ENCODE results near the gene SREBF2.
"Not testable (repeated sequence)": the region's sequence is repeated elsewhere in the genome, so short reads cannot be mapped to it uniquely, and the experiment has no call there.

Gene SREBF2

DNA sequence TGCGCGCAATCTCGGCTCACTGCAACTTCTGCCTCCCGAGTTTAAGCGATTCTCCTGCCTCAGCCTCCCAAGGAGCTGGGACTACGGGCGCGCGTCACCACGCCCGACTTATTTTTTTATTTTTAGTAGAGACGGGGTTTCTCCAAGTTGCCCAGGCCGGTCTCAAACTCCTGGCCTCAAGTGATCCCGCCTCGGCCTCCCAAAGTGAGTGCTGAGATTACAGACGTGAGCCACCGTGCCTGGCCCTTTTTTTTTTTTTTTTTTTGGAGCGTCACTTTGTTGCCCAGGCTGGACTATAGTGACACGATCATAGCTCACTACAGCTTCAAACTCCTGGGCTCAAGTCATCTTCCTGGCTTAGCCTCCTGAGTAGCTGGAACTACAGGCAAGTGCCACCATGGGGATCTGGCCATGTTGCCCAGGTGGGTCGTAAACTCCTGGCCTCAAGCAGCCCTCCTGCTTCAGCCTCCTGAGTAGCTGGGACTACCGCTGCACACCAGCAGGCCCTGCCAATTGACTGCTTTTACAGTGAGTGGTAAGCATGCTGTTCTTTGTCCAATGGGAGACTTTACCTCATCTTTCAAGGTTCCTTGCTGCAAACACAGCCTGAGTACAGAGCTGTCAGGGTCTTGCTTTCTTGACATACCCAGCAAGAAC lies 114.6 kb downstream of the SREBF2 start:
- no peak for DNase-seq (ENCODE audit: low spot score)

DNA sequence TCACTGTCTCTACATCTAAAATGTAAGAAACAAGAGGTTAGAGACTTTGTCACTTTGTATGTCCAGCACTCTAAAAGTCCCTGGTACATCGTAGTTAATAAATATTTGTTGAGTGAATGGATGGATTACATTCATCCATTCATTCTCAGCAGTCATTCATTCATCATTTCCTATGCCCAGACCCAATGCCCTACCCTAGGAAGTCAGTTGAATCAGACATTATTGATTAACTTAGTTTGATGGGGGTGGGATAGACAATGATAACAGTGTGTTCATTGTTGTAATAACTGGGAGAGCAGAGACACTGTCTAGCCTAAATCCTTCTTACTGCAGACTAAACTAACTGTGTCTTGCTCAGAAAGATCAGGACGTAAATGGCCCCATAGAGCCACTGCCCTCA lies 115.2 kb downstream of the SREBF2 start:
- DNase-seq (ENCODE audit: low spot score), result no peak

DNA sequence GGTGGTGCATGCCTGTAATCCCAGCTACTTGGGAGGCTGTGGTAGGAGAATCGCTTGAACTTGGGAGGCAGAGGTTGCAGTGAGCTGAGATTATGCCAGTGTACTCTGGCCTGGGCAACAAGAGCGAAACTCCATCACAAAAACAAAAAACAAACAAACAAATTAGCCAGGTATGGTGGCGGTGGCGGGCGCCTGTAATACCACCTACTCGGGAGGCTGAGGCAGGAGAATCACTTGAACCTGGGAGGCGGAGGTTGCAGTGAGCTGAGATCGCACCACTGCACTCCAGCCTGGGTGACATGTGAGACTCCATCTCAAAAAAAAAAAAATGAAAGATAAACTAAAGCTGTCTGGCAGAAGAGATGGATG lies 116.0 kb downstream of the SREBF2 start:
- not testable (repeated sequence) for DNase-seq (ENCODE audit: low spot score)

DNA sequence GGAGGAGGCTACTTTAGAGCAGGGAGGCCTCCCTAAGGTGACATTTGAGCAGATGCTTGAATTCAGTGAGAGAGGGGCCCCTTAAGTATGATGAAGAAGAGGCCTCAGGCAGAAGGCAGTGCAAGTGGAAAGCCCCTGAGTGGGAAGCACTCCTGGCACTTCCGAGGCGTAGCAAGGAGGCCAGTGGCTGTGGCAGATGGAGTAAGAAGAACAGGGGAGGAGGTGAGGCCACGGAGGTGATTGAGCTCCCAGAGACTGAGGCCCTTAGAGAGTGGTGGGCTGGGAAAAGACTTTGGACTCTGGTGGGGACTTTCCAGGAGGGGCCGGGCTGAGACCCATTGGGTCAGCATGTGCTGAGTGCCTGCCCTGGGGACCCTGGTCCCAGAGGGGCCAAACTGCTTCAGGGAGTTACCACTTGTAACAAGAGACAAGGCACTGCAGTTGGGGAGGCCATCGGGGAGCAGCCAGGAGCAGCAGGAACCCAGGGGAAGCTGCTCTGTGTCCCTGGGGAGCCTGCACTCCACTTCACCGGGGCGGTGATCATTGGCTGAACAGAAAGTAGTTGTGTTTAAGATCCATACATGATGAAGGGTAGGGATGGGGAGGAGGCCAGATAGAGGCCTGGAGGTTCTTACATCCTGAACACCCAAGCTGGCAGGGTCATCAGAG lies 116.5 kb downstream of the SREBF2 start:
- no peak for DNase-seq (ENCODE audit: low spot score)

DNA sequence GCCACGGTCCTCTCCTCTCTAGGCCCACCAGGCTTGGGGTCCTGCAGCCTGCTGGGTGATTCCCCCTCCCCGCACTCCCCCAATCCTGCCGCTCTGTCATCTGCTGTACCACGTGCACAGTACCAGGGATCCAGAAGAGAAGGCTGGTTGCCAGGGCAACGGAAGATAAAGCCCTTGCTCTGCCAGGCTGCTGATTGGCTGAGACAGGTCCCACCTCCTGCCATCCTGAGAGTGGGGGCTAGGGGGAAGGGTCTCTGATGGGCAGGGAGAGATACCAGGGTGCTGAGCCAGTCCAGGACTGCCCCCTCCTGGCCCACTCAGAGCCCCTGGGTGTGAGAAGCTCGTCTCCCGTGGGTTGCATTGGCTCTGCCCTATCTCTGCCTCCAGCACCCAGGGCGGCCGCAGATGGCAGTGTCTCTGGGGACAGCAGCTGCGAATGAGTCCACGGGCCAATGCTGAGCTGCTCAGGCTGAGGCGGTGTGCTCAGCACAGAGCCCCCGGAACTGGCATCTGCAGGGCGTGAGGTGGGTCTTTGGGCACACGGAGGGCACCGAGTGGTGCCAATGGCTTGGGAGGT lies 119.1 kb downstream of the SREBF2 start, which contains the start of gene SMIM45:
Gene SMIM45, plus strand, starts transcription at position 253 of the 577 bp plus-strand sequence.
- DNase-seq (ENCODE audit: low spot score), result no peak

DNA sequence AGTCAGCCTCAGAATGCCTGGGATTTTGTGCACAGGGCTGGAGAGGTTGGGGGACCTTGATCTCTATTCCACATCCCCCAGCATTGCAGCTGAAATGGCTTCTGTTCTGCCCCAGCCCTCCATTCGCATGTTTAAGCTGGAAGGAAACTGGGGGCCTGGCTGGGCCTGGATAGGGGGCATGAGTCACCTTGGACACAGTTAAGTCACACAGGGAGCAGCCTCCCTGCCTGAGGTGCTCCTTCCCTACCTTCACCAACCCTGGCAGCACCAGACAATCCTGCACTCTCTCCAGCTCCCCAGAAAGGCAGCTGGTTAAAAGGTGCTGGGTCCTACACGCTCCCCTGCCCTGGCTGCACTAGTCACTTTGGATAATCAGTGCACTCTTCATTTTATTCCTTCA lies 119.8 kb downstream of the SREBF2 start:
- no peak for DNase-seq (ENCODE audit: low spot score)
